Common myeloid progenitor, CD34-positive (primary cell): Measurements from ENCODE around the gene IGDCC3.

ENCODE experiments used
- CTCF ChIA-PET: fragments of 350-600 bp; sonication (Branson Sonifier 250); formaldehyde crosslinking; loops from one replicate; lab custom pipeline; 2021; ENCODE audit warnings: antibody characterized with exemption; lab: Charles Lee
- POLR2A ChIA-PET: fragments of 350-600 bp; sonication (Branson Sonifier 250); formaldehyde crosslinking; loops from one replicate; lab custom pipeline; 2021; ENCODE audit warnings: antibody characterized with exemption; lab: Charles Lee
- DNase-seq, 3 donors: peaks; one replicate each; pipeline versions ENCODE4 v3.0.0 to v3.0.0-alpha.2; 2013
- H3K27ac ChIP-seq, 2 experiments: 1 replicate in 1 of 2; 2 replicates in 1 of 2; pipeline ENCODE4 v1.7.0; 2013; ENCODE audit warnings: inconsistent platforms in 2 of 2, low read length in 2 of 2, mild to moderate bottlenecking in 2 of 2, low read depth in 1 of 2, moderate library complexity in 1 of 2; ENCODE audit not compliant: severe bottlenecking in 2 of 2, insufficient read depth in 1 of 2, poor library complexity in 1 of 2
- H3K27me3 ChIP-seq, 5 experiments: replicated peaks in 2 of 5; 1 replicate in 3 of 5; 2 replicates in 2 of 5; pipeline versions ENCODE4 v1.6.1 to v1.7.0; 2013; ENCODE audit warnings: low read length in 4 of 5, mild to moderate bottlenecking in 2 of 5, moderate library complexity in 2 of 5, inconsistent platforms in 1 of 5; ENCODE audit not compliant: insufficient read depth in 5 of 5, control insufficient read depth in 4 of 5
- H3K36me3 ChIP-seq, 4 experiments: 1 replicate in 2 of 4; 2 replicates in 2 of 4; pipeline versions ENCODE4 v1.6.1 to v1.7.0; 2013; ENCODE audit warnings: low read length in 3 of 4, control low read depth in 1 of 4, mild to moderate bottlenecking in 1 of 4; ENCODE audit not compliant: control insufficient read depth in 4 of 4, insufficient read depth in 4 of 4
- H3K4me1 ChIP-seq, 4 experiments: 1 replicate in 3 of 4; 2 replicates in 1 of 4; pipeline versions ENCODE4 v1.6.1 to v1.7.1; 2013; ENCODE audit warnings: low read length in 3 of 4, mild to moderate bottlenecking in 3 of 4, control low read depth in 1 of 4, inconsistent platforms in 1 of 4, moderate library complexity in 1 of 4; ENCODE audit not compliant: control insufficient read depth in 4 of 4, insufficient read depth in 4 of 4; ENCODE audit errors: control extremely low read depth in 1 of 4
- H3K4me3 ChIP-seq, 7 experiments: 1 replicate in 4 of 7; 2 replicates in 3 of 7; pipeline versions ENCODE4 v1.5.1 to v1.7.0; 2013; ENCODE audit warnings: mild to moderate bottlenecking in 7 of 7, low read length in 6 of 7, moderate library complexity in 6 of 7, inconsistent platforms in 2 of 7, low read depth in 2 of 7, control low read depth in 1 of 7; ENCODE audit not compliant: insufficient read depth in 4 of 7, control insufficient read depth in 1 of 7; ENCODE audit errors: extremely low read depth in 1 of 7
- H3K9me3 ChIP-seq, 5 experiments: 1 replicate in 4 of 5; 2 replicates in 1 of 5; pipeline versions ENCODE4 v1.6.1 to v1.7.1; 2013; ENCODE audit warnings: low read length in 4 of 5, mild to moderate bottlenecking in 2 of 5, inconsistent platforms in 1 of 5, low read depth in 1 of 5, moderate library complexity in 1 of 5; ENCODE audit not compliant: control insufficient read depth in 4 of 5, insufficient read depth in 2 of 5; ENCODE audit errors: control extremely low read depth in 1 of 5
- WGBS: methylation state at CpG from one replicate; pipeline ENCODE4 v1.1.5; 2013; ENCODE audit not compliant: insufficient coverage; 5-methylcytosine and 5-hydroxymethylcytosine counted together

Gene IGDCC3

DNA sequence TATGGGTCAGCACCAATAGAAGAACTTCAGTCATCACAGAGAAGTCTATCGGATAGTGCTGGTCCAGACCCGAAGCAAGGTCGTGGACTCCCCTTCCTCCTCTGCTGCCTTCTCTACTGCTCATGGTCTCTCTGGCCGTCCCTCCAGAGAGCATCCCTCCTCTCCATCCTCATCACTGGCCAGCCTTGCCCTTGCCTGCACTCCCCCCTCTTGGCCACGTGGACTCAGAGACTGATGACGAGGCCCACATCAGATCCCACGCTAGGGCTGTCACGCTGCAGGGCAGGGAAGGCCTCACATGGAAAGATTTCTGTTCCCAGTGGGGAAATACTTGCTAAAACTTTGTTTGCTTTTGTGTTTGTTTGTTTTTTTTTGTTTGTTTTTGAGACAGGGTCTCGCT is 35.3 kb downstream of the IGDCC3 start:
- POLR2A ChIA-PET: no interaction called here
- WGBS: 98% methylated on average over 6 of the region's 9 CpGs
- CTCF ChIA-PET: interaction anchor here (1.0 kb wide), 1 partner anchor 20 kb away, joined by 3 read pairs; no protein-coding TSS in a partner anchor
- Histone ChIP-seq H3K27ac (no peak overlapping the region), H3K4me3 (no peak overlapping the region), H3K9me3 (no peaks in the 10 kb centered on the region), H3K36me3 (no peaks in the 10 kb centered on the region), H3K27me3 (peaks cover 0 to 7% (median 0%) of the 10 kb centered on the region in 5 experiments), H3K4me1 (peaks cover 0 to 10% (median 9%) of the 10 kb centered on the region in 4 experiments)
- no peak for DNase-seq

GRCh38 chr15:65339920-65340319 is 37.9 kb downstream of the IGDCC3 start:
- 15% methylated on average over 3 of the region's 7 CpGs for WGBS
- Histone ChIP-seq H3K27ac (no peak overlapping the region), H3K27me3 (peaks cover 0 to 5% (median 0%) of the 10 kb centered on the region in 5 experiments), H3K4me1 (peaks cover 0 to 10% (median 9%) of the 10 kb centered on the region in 4 experiments), H3K9me3 (no peaks in the 10 kb centered on the region), H3K36me3 (no peaks in the 10 kb centered on the region), H3K4me3 (peak overlapping the region in 1 of 7 experiments; percentile 4)
- POLR2A ChIA-PET: no interaction called here
- CTCF ChIA-PET: interaction anchor here (2.4 kb wide), 1 partner anchor 46 kb away, joined by 8 read pairs; no protein-coding TSS in a partner anchor
- peak in 2 of 3 donors; percentile 42 to 50 for DNase-seq

- no peak overlapping the region for H3K4me3 ChIP-seq
- H3K36me3 ChIP-seq: no peaks in the 10 kb centered on the region
- no peaks in the 10 kb centered on the region for H3K9me3 ChIP-seq
- H3K27me3 ChIP-seq: peaks cover 0 to 5% (median 0%) of the 10 kb centered on the region in 5 experiments
- DNase-seq: no peak
- H3K27ac ChIP-seq: no peak overlapping the region
- ChIA-PET CTCF (interaction anchor here (1.0 to 2.4 kb wide), 4 partner anchors 9 to 46 kb away, joined by 3 to 8 read pairs (median 4); no protein-coding TSS in a partner anchor), POLR2A (no interaction called here)
- peaks cover 0 to 10% (median 9%) of the 10 kb centered on the region in 4 experiments for H3K4me1 ChIP-seq
- WGBS: 77% methylated on average over 6 of the region's 6 CpGs
These were observed 38.4 kb downstream of the IGDCC3 start for GRCh38 chr15:65339416-65339815.

GRCh38 chr15:65338823-65339222 is 39.0 kb downstream of the IGDCC3 start:
- no peak overlapping the region for H3K4me3 ChIP-seq
- H3K27ac ChIP-seq: no peak overlapping the region
- H3K36me3 ChIP-seq: no peaks in the 10 kb centered on the region
- DNase-seq: no peak
- CTCF ChIA-PET: interaction anchor here (1.0 to 2.4 kb wide), 8 partner anchors 8 to 47 kb away, joined by 3 to 8 read pairs (median 4); no protein-coding TSS in a partner anchor
- peaks cover 0 to 10% (median 9%) of the 10 kb centered on the region in 4 experiments for H3K4me1 ChIP-seq
- H3K27me3 ChIP-seq: peaks cover 0 to 5% (median 0%) of the 10 kb centered on the region in 5 experiments
- POLR2A ChIA-PET: no interaction called here
- 92% methylated on average over 8 of the region's 8 CpGs for WGBS
- no peaks in the 10 kb centered on the region for H3K9me3 ChIP-seq

DNA sequence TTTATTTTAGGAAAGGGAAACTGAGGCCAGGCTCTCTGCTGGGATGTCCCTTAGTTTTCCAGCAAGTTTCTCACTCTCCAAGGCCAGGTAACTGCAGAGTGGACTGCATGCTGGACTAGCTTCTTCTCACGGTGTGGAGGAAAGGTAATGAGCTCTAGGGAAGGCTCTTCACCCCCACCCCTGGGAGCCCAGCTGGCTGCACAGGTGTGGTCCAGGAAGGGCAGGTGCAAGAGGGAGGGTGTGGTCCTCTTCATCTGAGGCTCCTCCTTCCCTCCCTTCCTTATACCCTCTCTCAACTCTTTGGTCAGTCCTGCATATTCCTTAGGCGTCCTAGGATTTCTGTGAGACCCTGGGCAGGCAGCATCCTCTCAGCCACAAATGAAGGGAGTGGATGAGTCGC is 39.4 kb downstream of the IGDCC3 start:
- Histone ChIP-seq H3K4me1 (peaks cover 0 to 10% (median 9%) of the 10 kb centered on the region in 4 experiments), H3K9me3 (no peaks in the 10 kb centered on the region), H3K36me3 (no peaks in the 10 kb centered on the region), H3K27me3 (peaks cover 0 to 4% (median 0%) of the 10 kb centered on the region in 5 experiments), H3K4me3 (no peak overlapping the region), H3K27ac (no peak overlapping the region)
- POLR2A ChIA-PET: no interaction called here
- CTCF ChIA-PET: interaction anchor here (0.9 to 2.4 kb wide), 9 partner anchors 11 to 47 kb away, joined by 3 to 8 read pairs (median 4); no protein-coding TSS in a partner anchor
- no peak for DNase-seq
- no CpG with 5 or more reads among the region's 3 CpGs for WGBS

- no peak for DNase-seq
- Histone ChIP-seq H3K36me3 (no peaks in the 10 kb centered on the region), H3K27me3 (no peaks in the 10 kb centered on the region), H3K4me3 (no peak overlapping the region), H3K27ac (no peak overlapping the region), H3K9me3 (no peaks in the 10 kb centered on the region), H3K4me1 (peaks cover 0 to 10% (median 9%) of the 10 kb centered on the region in 4 experiments)
- CTCF ChIA-PET: interaction anchor here (0.9 to 1.6 kb wide), 5 partner anchors 10 to 42 kb away, joined by 3 to 5 read pairs (median 4); no protein-coding TSS in a partner anchor
- WGBS: 96% methylated on average over 4 of the region's 6 CpGs
- POLR2A ChIA-PET: no interaction called here
These were observed 40.2 kb downstream of the IGDCC3 start for GRCh38 chr15:65337436-65338070.
